TTC549 (cell line): ENCODE data around the gene CNBP.
"Not testable (repeated sequence)": the region's sequence is repeated elsewhere in the genome, so short reads cannot be mapped to it uniquely, and the experiment has no call there.

Experiments
- FAIRE-seq: peaks from 2 replicates; lab custom pipeline; 2012; peaks lifted over from hg19 to GRCh38; lab: Jason Lieb, UNC

The CNBP gene

GRCh38 chr3:129183569-129184395 lies at the start of gene CNBP:
TSS of gene CNBP (minus strand) at chr3:129183896. CDS start at chr3:129171757, 12,139 bp downstream.
- no peak for FAIRE-seq

- no peak for FAIRE-seq
Measured at GRCh38 chr3:129231331-129232119, 47.8 kb upstream of the CNBP start.

GRCh38 chr3:129230311-129231019 lies 46.8 kb upstream of the CNBP start:
- FAIRE-seq, result no peak

GRCh38 chr3:129228891-129229585 lies 45.3 kb upstream of the CNBP start:
- no peak for FAIRE-seq

- FAIRE-seq, result no peak
Measured at GRCh38 chr3:129226374-129226773, 42.7 kb upstream of the CNBP start.

- FAIRE-seq, result no peak
Measured at GRCh38 chr3:129224984-129225393, 41.3 kb upstream of the CNBP start.

GRCh38 chr3:129224387-129224786 lies 40.7 kb upstream of the CNBP start:
- FAIRE-seq, result not testable (repeated sequence)

GRCh38 chr3:129218742-129219141 lies 35.0 kb upstream of the CNBP start:
- no peak for FAIRE-seq

GRCh38 chr3:129213238-129213637 lies 29.5 kb upstream of the CNBP start:
- FAIRE-seq, result no peak

- no peak for FAIRE-seq
Measured at GRCh38 chr3:129211772-129212171, 28.1 kb upstream of the CNBP start.

- no peak for FAIRE-seq
Measured at GRCh38 chr3:129211345-129211744, 27.6 kb upstream of the CNBP start.

GRCh38 chr3:129207479-129207878 lies 23.8 kb upstream of the CNBP start:
- FAIRE-seq, result no peak

- no peak for FAIRE-seq
Measured at GRCh38 chr3:129205109-129205832, 21.6 kb upstream of the CNBP start.

GRCh38 chr3:129204473-129204872 lies 20.8 kb upstream of the CNBP start:
- no peak for FAIRE-seq

- no peak for FAIRE-seq
Measured at GRCh38 chr3:129199366-129199765, 15.7 kb upstream of the CNBP start.

- no peak for FAIRE-seq
Measured at GRCh38 chr3:129197321-129197720, 13.6 kb upstream of the CNBP start.

- no peak for FAIRE-seq
Measured at GRCh38 chr3:129196601-129197000, 12.9 kb upstream of the CNBP start.

- no peak for FAIRE-seq
Measured at GRCh38 chr3:129195731-129196256, 12.1 kb upstream of the CNBP start.

GRCh38 chr3:129189793-129190192 lies 6.1 kb upstream of the CNBP start:
- FAIRE-seq, result not testable (repeated sequence)

GRCh38 chr3:129187857-129188256 lies 4.2 kb upstream of the CNBP start:
- FAIRE-seq, result no peak

- FAIRE-seq, result no peak
Measured at GRCh38 chr3:129185783-129186182, 2.1 kb upstream of the CNBP start.
